Activated CD8-positive, alpha-beta memory T cell treated with anti-CD3 and anti-CD28 coated beads, Interleukin-2, amount 10 ng/mL, durations not matched to agents 7 days and 5 days (primary cell): ENCODE measurements around the gene SCUBE1. TPM values are rescaled to one million over a fixed set of nuclear protein-coding genes. Genes with fewer than 3 reads are reported as not detected.
A peak's percentile ranks its signal among the peaks of the same experiment; 100 is the strongest.

Experiments
- ATAC-seq: fragments of 150-1000 bp; cut with Tn5 transposase; one replicate; pipeline ENCODE4 v1.10.0; 2021; ENCODE audit warnings: moderate library complexity
- CTCF ChIA-PET: fragments of 350-600 bp; sonication (Branson Sonifier 250); formaldehyde crosslinking; loops from one replicate; lab custom pipeline; 2021; ENCODE audit warnings: antibody characterized with exemption; lab: Charles Lee
- DNase-seq: peaks from one replicate; pipeline ENCODE4 v3.0.0-alpha.2; 2020
- H3K27ac Mint-ChIP-seq: one replicate; pipeline ENCODE4 v1.8.0; 2021; ENCODE audit warnings: mild to moderate bottlenecking, mixed read lengths
- H3K27me3 Mint-ChIP-seq: one replicate; pipeline ENCODE4 v1.8.0; 2021; ENCODE audit warnings: mixed read lengths
- H3K36me3 Mint-ChIP-seq: one replicate; pipeline ENCODE4 v1.8.0; 2021; ENCODE audit warnings: mild to moderate bottlenecking, mixed read lengths
- H3K4me1 Mint-ChIP-seq: one replicate; pipeline ENCODE4 v1.8.0; 2021; ENCODE audit warnings: mixed read lengths
- H3K4me3 Mint-ChIP-seq: one replicate; pipeline ENCODE4 v1.8.0; 2021; ENCODE audit warnings: mild to moderate bottlenecking, moderate library complexity, mixed read lengths
- H3K9me3 Mint-ChIP-seq: one replicate; pipeline ENCODE4 v1.8.0; 2022; ENCODE audit warnings: low read depth, mixed read lengths
- total RNA-seq, 2 experiments: library from RNA; stranded (reverse); gene quantifications; one replicate each; pipeline ENCODE4 v1.2.3, GENCODE V29; 2021

The SCUBE1 gene
- total RNA-seq, 2 experiments from 2014 or later = 0.40 to 3.0 TPM

DNA sequence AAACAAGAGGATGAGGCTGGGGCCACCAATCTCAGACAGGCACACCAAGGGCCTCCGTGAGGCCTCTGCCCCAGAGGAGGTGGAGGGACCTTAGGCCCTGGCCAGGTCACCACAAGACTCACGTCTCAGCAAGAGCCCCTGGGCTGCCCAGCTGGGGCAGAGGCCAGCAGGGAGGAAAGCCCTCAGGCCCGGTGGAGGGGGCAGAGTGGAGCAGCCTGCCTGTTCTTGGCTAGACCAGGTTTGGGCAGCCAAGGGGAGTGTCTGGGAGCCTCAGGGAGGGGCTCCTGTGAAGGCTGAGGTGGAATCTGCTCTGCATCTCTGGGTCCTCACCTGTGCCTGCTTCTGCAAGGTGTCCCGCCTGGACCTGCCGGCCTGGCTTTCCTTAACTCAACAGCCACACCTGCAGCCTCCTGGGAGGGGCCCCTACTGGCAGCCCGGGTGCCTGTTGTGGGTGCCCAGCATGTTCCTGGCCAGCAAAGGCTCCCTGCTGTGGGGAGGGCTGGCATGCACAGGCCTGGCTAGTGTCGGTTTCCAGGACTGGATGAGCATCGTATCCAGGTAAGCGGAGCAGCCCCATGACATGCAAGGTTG is 168.1 kb downstream of the SCUBE1 start:
- Mint-ChIP-seq H3K27ac (no peak overlapping the region), H3K4me1 (peaks cover 16% of the 10 kb centered on the region), H3K27me3 (no peaks in the 10 kb centered on the region), H3K4me3 (no peak overlapping the region), H3K36me3 (peaks cover 28% of the 10 kb centered on the region), H3K9me3 (no peaks in the 10 kb centered on the region)
- no peak for ATAC-seq
- DNase-seq = no peak
- CTCF ChIA-PET = interaction anchor here (0.7 kb wide), 2 partner anchors 17 to 213 kb away, joined by 3 read pairs; no protein-coding TSS in a partner anchor

DNA sequence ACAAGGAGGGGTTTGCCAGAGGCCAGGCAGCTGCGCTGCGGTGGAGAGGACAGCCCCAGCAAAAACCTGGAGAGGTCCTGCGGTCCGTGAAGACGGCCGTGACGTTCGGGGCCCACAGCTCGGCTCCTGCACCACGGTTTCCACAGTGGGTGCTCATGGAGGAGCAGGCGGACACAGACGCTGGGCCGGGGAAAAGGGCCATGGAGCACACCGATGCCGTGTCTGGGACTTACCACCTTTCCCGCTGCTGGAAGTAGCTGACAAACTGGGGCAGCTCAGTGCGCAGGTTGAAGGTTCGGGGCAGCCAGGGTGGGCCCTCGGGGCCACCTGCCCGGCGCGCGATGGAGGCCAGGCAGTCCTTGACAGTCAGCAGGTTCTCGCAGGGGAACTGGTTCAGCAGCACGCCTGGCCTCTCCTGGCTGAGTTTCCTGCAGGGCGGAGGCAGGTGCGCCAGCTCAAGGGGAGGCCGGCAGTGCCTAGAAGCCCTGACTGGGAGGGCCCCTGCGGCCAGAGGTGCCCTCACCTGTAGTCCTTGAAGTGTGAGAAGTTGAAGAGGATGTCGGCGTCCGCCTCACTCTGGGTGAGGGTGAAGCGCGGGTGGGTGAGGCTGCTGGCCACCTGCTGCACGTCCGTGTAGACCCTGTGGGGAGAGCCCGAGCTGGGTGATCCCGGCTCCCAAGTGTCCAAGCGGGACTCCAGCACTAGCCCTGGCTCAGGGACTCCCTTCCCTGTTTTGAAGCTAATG is 169.0 kb downstream of the SCUBE1 start:
- CTCF ChIA-PET = no interaction called here
- ATAC-seq (no peak), DNase-seq (no peak)
- Mint-ChIP-seq H3K36me3 (peaks cover 20% of the 10 kb centered on the region), H3K9me3 (no peaks in the 10 kb centered on the region), H3K27ac (no peak overlapping the region), H3K4me3 (no peak overlapping the region), H3K4me1 (peaks cover 16% of the 10 kb centered on the region), H3K27me3 (no peaks in the 10 kb centered on the region)

DNA sequence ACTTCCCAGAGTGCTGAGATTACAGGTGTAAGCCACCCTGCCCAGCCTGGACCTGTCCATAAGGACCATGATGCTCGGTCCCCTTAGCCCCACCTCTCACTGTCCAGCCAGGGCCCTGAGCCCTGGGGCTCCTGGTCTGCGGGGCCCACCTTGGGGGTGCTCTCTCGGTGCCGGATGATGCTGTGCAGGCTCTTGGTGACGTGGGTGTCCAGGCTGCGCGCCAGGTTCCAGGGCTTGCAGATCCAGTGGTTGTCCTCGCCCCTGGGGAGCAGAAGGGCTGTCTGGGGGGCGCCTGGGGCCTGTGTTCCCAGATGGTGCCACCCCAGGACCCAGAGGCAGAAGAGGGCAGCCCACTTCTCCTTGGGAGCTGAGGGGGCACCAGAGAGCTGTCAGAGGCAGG is 169.6 kb downstream of the SCUBE1 start:
- ATAC-seq (no peak), DNase-seq (no peak)
- CTCF ChIA-PET = no interaction called here
- no peak overlapping the region for H3K27ac Mint-ChIP-seq
- H3K4me1 Mint-ChIP-seq = peaks cover 20% of the 10 kb centered on the region
- peaks cover 14% of the 10 kb centered on the region for H3K36me3 Mint-ChIP-seq
- H3K9me3 Mint-ChIP-seq = no peaks in the 10 kb centered on the region
- no peak overlapping the region for H3K4me3 Mint-ChIP-seq
- no peaks in the 10 kb centered on the region for H3K27me3 Mint-ChIP-seq

DNA sequence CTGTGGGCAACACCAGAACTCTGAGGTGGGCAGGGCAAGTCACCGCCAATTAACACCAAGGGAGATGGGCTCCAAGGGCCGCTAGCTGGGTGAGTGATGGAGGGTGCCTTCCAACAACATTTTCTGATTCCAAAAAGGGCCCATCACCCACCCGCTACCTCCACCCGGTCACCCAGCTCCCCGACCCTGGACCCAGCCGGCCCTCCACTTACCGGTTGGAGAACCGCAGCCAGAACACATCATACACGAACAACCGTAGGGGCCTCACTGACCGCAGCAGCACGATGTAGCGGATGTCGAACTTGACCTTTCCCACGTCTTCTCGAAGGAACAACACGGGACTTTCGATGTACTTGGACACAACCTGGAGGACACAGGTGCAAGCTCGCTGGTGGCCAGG is 171.0 kb downstream of the SCUBE1 start:
- H3K27ac Mint-ChIP-seq = no peak overlapping the region
- peaks cover 5% of the 10 kb centered on the region for H3K36me3 Mint-ChIP-seq
- CTCF ChIA-PET = no interaction called here

DNA sequence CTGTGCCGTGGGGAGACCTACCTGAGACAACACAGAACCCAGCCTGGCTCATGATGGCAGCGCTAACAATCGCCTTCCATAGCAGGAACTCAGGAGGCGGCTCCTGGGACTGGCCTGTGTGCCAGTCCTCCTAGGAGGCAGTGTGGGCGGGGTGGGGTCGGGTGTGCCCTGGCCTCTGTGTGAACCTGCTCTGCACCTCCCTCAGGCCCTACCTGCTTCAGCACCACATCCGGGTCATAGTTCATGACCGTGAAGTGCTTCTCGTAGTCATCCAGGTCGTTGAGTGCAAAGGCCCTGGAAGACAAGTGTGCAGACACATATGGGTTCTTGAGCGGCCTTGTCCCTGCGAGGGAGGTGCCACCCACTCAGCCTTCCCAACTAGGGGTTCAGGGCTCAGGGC is 171.6 kb downstream of the SCUBE1 start:
- DNase-seq = no peak
- H3K4me3 Mint-ChIP-seq = no peak overlapping the region
- H3K36me3 Mint-ChIP-seq = peaks cover 5% of the 10 kb centered on the region
- CTCF ChIA-PET = no interaction called here
- H3K9me3 Mint-ChIP-seq = no peaks in the 10 kb centered on the region
- H3K27me3 Mint-ChIP-seq = no peaks in the 10 kb centered on the region
- no peak overlapping the region for H3K27ac Mint-ChIP-seq
- H3K4me1 Mint-ChIP-seq = peaks cover 20% of the 10 kb centered on the region
- ATAC-seq = no peak

More for the DNA sequence above, 171.0 kb downstream of the SCUBE1 start:
- Mint-ChIP-seq H3K9me3 (no peaks in the 10 kb centered on the region), H3K27me3 (no peaks in the 10 kb centered on the region), H3K4me3 (no peak overlapping the region), H3K4me1 (peaks cover 20% of the 10 kb centered on the region)
- DNase-seq = no peak
- no peak for ATAC-seq

DNA sequence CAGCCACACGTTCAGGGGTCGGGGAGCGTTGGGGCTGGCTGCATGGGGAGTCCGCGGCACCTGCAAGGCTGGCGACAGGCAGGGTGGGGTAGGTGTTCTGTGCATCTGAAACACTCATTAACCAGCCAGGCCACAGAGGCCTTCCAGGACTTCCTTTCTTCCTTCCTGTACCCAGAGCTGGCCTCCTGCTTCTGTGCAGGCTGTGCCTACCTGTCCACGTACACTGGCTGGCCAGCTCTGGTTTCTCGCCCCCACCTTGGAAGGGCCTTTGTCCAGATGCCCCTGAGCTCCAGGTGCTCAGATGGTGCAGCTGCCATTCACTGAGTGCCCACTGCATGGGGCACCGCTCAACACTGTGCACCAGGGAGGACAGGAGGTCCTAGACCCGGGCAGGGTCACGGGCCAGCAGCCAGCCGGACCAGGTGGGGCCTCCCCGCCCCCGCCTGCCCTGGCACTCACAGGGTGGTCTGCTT is 172.1 kb downstream of the SCUBE1 start:
- DNase-seq = no peak
- ATAC-seq = no peak
- no peaks in the 10 kb centered on the region for H3K27me3 Mint-ChIP-seq
- peaks cover 5% of the 10 kb centered on the region for H3K36me3 Mint-ChIP-seq
- H3K9me3 Mint-ChIP-seq = no peaks in the 10 kb centered on the region
- no peak overlapping the region for H3K4me3 Mint-ChIP-seq
- peak overlapping the region; percentile 69 for H3K27ac Mint-ChIP-seq
- CTCF ChIA-PET = no interaction called here
- H3K4me1 Mint-ChIP-seq = peaks cover 18% of the 10 kb centered on the region

DNA sequence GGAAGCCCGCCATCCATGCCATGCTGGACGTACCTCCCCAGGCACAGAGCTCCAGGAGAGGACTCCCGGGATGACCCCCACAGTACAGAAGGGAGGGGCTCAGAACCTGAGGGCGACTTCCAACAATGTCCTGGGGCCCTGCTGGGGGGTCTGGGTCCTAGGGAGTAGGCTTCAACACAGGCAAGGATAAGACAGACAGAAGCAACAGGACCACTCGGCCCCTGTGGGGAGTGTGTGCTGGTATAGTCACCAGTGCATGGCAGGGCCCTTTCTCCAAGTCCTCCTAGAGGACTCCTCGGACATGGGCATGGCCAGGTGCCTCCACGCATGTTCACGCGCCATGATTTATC is 173.1 kb downstream of the SCUBE1 start:
- no peak for DNase-seq
- no peak overlapping the region for H3K4me3 Mint-ChIP-seq
- CTCF ChIA-PET = no interaction called here
- no peak for ATAC-seq
- H3K27me3 Mint-ChIP-seq = no peaks in the 10 kb centered on the region
- H3K36me3 Mint-ChIP-seq = peaks cover 5% of the 10 kb centered on the region
- H3K27ac Mint-ChIP-seq = no peak overlapping the region
- H3K9me3 Mint-ChIP-seq = no peaks in the 10 kb centered on the region
- H3K4me1 Mint-ChIP-seq = peaks cover 17% of the 10 kb centered on the region

DNA sequence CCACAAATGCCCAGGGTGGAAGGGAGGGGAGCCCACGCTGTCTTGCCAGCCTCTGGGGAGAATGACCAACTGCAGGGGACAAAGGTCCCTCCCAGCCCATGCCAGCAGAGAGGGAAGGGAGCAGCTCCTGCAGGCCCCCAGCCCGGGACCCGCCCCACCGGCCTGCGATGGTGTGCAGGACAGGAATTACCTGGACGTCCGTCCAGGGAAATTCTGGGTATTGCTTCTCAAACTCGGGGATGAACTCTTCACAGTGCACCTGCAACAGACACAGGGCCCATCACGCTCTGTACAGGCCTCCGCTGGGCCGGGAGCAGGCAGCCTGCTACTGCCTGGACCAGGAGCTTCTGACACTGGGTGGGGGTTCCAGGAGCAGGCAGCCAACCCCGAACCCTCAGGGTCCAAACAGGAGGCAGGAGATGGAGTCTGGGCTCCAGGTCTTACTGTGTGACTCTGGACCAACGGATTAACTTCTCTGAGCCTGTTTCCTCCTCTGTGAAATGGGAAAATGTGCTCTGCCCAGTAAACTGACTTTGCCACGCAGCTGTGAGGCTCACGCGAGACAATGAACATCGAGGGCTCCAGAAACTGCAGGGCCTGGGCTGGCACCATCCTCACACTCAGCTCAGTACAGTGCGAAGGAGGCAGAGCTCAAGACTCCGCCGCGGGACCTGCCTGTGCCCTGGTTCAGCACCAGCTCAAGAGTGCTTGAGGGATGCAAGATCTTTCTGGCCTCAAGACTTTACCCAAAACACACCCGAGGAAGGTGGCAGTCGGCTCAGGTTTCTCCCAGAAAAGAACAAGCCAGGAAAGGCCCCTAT is 173.7 kb downstream of the SCUBE1 start:
- Mint-ChIP-seq H3K4me3 (no peak overlapping the region), H3K9me3 (no peaks in the 10 kb centered on the region), H3K36me3 (peaks cover 5% of the 10 kb centered on the region), H3K4me1 (peaks cover 17% of the 10 kb centered on the region), H3K27ac (no peak overlapping the region), H3K27me3 (no peaks in the 10 kb centered on the region)
- ATAC-seq (no peak), DNase-seq (no peak)
- CTCF ChIA-PET = no interaction called here

DNA sequence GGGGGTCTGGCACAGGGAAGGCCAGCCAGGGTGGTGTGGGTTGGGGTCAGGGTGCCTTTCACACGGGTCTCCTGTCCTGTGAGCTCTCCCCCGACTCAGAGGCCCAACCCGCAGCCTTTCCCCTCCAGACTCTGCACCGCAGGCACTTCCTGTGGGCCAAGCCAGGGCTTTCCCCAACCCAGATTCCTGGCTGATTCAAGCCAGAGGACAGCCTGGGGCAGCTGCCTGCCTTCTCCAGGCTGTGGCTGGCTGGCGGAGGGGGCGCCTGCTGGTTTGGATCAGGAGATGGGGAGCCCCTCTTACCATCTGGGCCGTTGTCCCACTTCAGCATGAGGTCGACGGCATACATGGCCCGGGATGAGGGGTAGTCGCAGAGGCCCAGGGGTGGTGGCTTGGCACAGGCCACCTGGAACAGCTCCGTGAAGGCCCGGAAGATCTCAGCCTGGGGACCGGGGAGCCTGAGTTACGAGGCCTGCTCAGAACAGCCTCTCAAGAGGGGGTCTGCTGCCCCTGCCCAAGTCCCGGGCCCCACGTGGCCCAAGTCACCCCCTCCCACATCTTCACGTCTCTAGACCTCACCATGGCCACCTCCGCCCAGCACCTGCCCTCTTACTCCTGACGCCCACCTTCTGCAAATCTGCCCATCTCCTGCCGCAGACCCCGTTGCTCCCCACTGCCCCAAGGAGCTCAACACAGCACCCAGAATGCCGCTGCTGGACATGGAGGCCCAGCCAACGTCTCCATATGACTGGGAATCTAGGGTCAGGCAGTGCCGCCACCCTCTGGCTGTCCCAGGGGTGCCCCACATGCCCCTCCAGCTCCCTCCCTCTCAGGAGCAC is 174.5 kb downstream of the SCUBE1 start:
- H3K27me3 Mint-ChIP-seq = no peaks in the 10 kb centered on the region
- no peak overlapping the region for H3K4me3 Mint-ChIP-seq
- H3K9me3 Mint-ChIP-seq = no peaks in the 10 kb centered on the region
- DNase-seq = no peak
- CTCF ChIA-PET = interaction anchor here (0.8 kb wide), 1 partner anchor 368 kb away, joined by 3 read pairs; no protein-coding TSS in a partner anchor
- peaks cover 5% of the 10 kb centered on the region for H3K36me3 Mint-ChIP-seq
- no peak overlapping the region for H3K27ac Mint-ChIP-seq
- no peak for ATAC-seq
- H3K4me1 Mint-ChIP-seq = peaks cover 17% of the 10 kb centered on the region

DNA sequence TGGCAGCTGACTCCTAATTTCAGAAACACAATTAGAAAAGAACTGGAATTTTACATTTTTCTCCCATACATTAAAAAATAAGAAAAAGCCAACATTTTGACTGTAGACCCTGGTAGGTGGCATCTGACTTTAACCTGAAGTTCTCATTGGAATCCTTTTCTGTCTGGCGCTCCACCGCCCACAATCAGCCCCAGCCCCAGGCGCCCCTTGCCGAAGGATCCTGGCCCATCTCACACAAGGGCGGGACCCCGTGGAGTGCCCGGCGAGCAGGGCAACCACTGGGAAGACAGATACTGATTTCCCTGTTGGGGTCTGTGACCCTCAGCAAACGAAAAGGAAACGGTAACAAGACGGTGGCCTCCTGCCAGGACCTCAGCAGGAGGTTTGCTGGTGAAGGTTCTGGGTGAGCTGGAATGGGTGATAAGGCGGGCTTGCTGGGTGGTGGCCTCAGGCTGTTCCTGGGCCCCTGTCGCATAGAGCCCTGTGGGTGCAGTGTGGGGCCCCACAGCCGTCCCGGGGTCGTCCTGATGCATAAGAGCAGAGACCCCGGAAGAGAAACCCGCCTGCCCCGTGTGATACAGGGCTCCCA is 176.1 kb downstream of the SCUBE1 start:
- Mint-ChIP-seq H3K9me3 (no peaks in the 10 kb centered on the region), H3K4me1 (peaks cover 17% of the 10 kb centered on the region), H3K27ac (no peak overlapping the region), H3K27me3 (no peaks in the 10 kb centered on the region), H3K36me3 (peaks cover 5% of the 10 kb centered on the region), H3K4me3 (no peak overlapping the region)
- CTCF ChIA-PET = no interaction called here
- DNase-seq (no peak), ATAC-seq (no peak)

DNA sequence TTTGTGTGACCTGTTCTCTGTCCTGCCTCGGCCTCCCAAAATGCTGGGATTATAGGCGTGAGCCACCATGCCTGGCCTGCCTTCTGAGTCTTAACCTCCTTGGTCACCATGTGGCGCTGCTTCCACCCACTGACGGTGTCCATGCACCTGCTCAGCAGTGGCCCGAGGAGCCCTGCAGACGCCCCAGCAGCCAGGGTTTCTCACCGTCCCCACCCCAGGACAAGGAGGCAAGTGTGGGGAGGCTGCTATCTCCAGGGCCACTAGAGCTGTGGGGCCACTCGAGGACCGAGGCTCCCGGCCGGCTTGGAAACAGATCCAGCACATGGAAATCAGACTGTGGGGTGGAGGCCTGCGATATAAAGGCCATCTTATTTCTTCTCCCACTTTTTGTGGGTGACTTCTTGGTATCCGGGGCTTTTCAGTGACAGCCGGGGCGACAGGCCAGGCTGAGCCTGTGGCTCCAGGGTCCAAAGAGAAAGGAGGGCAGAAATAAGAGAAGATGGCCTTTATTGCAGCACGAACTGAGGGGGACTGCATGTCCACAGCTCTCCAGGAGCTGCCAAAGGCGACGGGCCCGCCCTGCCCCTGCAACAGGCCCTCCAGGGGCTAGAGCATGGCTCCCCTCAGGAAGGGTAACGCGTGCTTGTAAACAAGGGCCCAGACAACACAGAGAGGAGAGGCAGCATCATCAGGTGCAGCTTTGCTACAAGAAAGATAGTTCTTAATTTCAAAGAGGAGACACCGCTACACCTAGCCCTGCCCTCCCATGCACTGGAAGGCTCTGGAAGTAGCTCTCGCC is 176.8 kb downstream of the SCUBE1 start:
- no peaks in the 10 kb centered on the region for H3K9me3 Mint-ChIP-seq
- ATAC-seq (no peak), DNase-seq (no peak)
- H3K36me3 Mint-ChIP-seq = peaks cover 5% of the 10 kb centered on the region
- no peak overlapping the region for H3K27ac Mint-ChIP-seq
- no peaks in the 10 kb centered on the region for H3K27me3 Mint-ChIP-seq
- CTCF ChIA-PET = no interaction called here
- no peak overlapping the region for H3K4me3 Mint-ChIP-seq
- H3K4me1 Mint-ChIP-seq = peaks cover 13% of the 10 kb centered on the region

DNA sequence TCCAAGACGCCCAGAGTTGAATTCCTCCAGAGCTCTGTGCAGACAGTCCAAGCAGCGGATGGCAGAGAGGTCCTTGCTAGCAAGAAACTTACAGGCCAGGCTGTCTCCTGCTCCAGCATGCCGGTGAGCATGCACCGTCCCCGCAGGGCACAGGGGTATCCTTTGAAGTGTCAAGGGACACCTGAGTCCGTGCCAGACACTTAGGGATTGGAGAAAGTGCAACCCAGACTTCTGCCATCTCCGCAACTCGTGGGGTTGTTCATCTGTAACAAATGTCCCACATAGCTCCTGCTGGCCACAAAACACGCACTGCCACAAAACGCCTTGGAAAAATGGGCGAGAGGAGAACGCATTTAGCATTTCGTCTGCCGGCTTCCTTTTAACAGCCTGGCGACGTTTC is 178.5 kb downstream of the SCUBE1 start:
- CTCF ChIA-PET = no interaction called here
- no peaks in the 10 kb centered on the region for H3K27me3 Mint-ChIP-seq
- no peak overlapping the region for H3K4me3 Mint-ChIP-seq
- peaks cover 3% of the 10 kb centered on the region for H3K36me3 Mint-ChIP-seq
- DNase-seq (no peak), ATAC-seq (no peak)
- no peaks in the 10 kb centered on the region for H3K9me3 Mint-ChIP-seq
- peaks cover 5% of the 10 kb centered on the region for H3K4me1 Mint-ChIP-seq
- no peak overlapping the region for H3K27ac Mint-ChIP-seq
